Kidney (tissue), 14 donors: ENCODE data around the gene PLA2G4A. TPM values are rescaled to one million over a fixed set of nuclear protein-coding genes. Genes with fewer than 3 reads are reported as not detected.

Source experiments
- DNase-seq, 5 donors: peaks; one replicate each; pipeline ENCODE4 v3.0.0-alpha.2; 2013 to 2020
- FAIRE-seq: peaks from 2 replicates; lab custom pipeline; 2012; peaks lifted over from hg19 to GRCh38; lab: Jason Lieb, UNC
- H3K27ac ChIP-seq, 2 donors: one replicate each; pipeline ENCODE4 v1.7.0; 2013; ENCODE audit warnings: low read depth in 2 of 2, low read length in 2 of 2, inconsistent platforms in 1 of 2
- H3K27me3 ChIP-seq: one replicate; pipeline ENCODE4 v1.7.1; 2013; ENCODE audit warnings: low read length, inconsistent platforms; ENCODE audit not compliant: control insufficient read depth, insufficient read depth
- H3K36me3 ChIP-seq, 3 donors: one replicate each; pipeline versions ENCODE4 v1.7.0 to v1.7.1; 2013; ENCODE audit warnings: low read length in 3 of 3, control low read depth in 1 of 3, inconsistent platforms in 1 of 3; ENCODE audit not compliant: insufficient read depth in 3 of 3, control insufficient read depth in 2 of 3
- H3K4me1 ChIP-seq, 3 donors: one replicate each; pipeline versions ENCODE4 v1.7.0 to v1.7.1; 2013; ENCODE audit warnings: low read length in 3 of 3, inconsistent platforms in 1 of 3, low read depth in 1 of 3; ENCODE audit not compliant: control insufficient read depth in 2 of 3, insufficient read depth in 2 of 3
- H3K4me3 ChIP-seq, 3 donors: one replicate each; pipeline versions ENCODE4 v1.7.0 to v1.8.1; 2013; ENCODE audit warnings: low read length in 3 of 3, control low read depth in 1 of 3, inconsistent platforms in 1 of 3
- H3K9ac ChIP-seq, 3 donors: one replicate each; pipeline versions ENCODE4 v1.7.0 to v1.7.1; 2013; ENCODE audit warnings: low read length in 3 of 3, control low read depth in 1 of 3, inconsistent platforms in 1 of 3
- H3K9me3 ChIP-seq, 3 donors: one replicate each; pipeline versions ENCODE4 v1.7.0 to v1.7.1; 2013; ENCODE audit warnings: low read length in 3 of 3, control low read depth in 1 of 3, inconsistent platforms in 1 of 3; ENCODE audit not compliant: control insufficient read depth in 2 of 3, insufficient read depth in 1 of 3
- intact Hi-C: fragments of 100-400 bp; cut with DNase I; formaldehyde crosslinking; loops from one replicate; pipeline ENCODE4 v1.11.1; 2022
- polyA plus RNA-seq: library from polyadenylated mRNA; stranded (reverse); fragments of 350-450 nt; fragmentation: Illumina TruSeq; extraction: RNeasy Lipid Tissue Mini Kit (QIAGEN cat#74804); gene quantifications from one replicate; pipeline ENCODE4 v1.2.3, GENCODE V29; 2014; ENCODE audit warnings: low read depth, low replicate concordance; ENCODE audit not compliant: insufficient read depth
- total RNA-seq: library from RNA; stranded (reverse); fragmentation: NEBNext Ultra II Directional; extraction: Animal tissue kit (Norgen Biotek cat#: 25700); gene quantifications from one replicate; pipeline ENCODE4 v1.2.1, GENCODE V29; 2021
- TF ChIP-seq, protein P1 (sequence below): IDR thresholded peaks from 3 replicates; pipeline ENCODE4 v1.5.1; 2012; ENCODE audit warnings: mild to moderate bottlenecking, moderate library complexity, borderline replicate concordance; ENCODE audit not compliant: insufficient read depth; ENCODE audit errors: extremely low read depth
- donor health status: control.
- donor health status: control.
- donor health status: control.
- donor health status: control.
- donor health status: control.
- donor health status: DM: yes; HTN: yes; CAD: no.
- donor health status: Normal renal cell carcinoma (clear cell type).

The PLA2G4A gene
- total and polyA plus RNA-seq, 2 donors from 2014 or later = 3.4 to 8.4 TPM

DNA sequence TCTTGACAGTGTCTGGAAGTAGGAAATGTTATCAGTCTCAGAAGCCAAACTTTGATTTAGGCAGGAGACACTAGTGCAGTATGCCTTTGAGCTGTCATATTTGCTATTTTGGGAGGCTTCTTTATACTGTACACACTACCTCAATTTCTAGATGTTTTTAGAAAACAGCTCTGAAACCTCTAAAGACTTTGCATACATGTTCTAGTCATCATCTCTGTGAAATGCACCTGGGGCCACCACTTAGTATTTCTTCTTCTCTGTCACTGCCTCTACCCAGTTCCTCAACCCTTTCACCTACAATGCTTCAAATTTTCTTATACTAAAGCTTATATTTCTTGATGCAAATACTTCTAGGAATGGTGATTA, 29.1 kb upstream of the PLA2G4A start:
- intact Hi-C loops = no loop called here
- no peak overlapping the region for H3K9ac ChIP-seq
- FAIRE-seq (no peak), DNase-seq (no peak)
- H3K36me3 ChIP-seq = no peaks in the 10 kb centered on the region
- H3K27me3 ChIP-seq = no peaks in the 10 kb centered on the region
- no peak overlapping the region for H3K4me3 ChIP-seq
- no peak overlapping the region for H3K27ac ChIP-seq
- H3K4me1 ChIP-seq = no peaks in the 10 kb centered on the region
- no peaks in the 10 kb centered on the region for H3K9me3 ChIP-seq
- TF ChIP-seq, protein P1, sequence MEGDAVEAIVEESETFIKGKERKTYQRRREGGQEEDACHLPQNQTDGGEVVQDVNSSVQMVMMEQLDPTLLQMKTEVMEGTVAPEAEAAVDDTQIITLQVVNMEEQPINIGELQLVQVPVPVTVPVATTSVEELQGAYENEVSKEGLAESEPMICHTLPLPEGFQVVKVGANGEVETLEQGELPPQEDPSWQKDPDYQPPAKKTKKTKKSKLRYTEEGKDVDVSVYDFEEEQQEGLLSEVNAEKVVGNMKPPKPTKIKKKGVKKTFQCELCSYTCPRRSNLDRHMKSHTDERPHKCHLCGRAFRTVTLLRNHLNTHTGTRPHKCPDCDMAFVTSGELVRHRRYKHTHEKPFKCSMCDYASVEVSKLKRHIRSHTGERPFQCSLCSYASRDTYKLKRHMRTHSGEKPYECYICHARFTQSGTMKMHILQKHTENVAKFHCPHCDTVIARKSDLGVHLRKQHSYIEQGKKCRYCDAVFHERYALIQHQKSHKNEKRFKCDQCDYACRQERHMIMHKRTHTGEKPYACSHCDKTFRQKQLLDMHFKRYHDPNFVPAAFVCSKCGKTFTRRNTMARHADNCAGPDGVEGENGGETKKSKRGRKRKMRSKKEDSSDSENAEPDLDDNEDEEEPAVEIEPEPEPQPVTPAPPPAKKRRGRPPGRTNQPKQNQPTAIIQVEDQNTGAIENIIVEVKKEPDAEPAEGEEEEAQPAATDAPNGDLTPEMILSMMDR = no peak

DNA sequence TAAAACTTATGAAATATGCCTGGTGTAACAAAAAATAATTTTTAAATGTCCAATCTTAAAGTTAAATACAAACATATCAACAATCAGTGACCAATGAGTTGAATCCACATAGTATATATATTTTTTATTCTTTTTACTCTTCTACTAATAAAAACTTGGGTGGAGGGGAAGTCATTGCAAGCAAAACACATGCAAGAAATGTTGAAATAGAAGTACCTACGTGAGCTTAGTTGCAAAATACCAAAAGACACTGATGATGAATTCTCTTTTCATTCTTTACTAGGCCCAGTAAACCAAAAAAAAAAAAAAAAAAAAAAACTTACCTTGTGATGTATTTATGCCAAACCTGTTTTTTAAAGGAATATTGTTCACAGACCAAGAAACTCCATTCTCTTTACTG, 26.4 kb upstream of the PLA2G4A start:
- TF ChIP-seq, protein P1 = no peak
- Histone ChIP-seq H3K4me3 (no peak overlapping the region), H3K27ac (no peak overlapping the region), H3K9ac (no peak overlapping the region), H3K36me3 (no peaks in the 10 kb centered on the region), H3K27me3 (no peaks in the 10 kb centered on the region), H3K9me3 (no peaks in the 10 kb centered on the region), H3K4me1 (no peaks in the 10 kb centered on the region)
- intact Hi-C loops = no loop called here
- FAIRE-seq (no peak), DNase-seq (no peak)

- no peaks in the 10 kb centered on the region for H3K4me1 ChIP-seq
- no peak overlapping the region for H3K4me3 ChIP-seq
- no peak overlapping the region for H3K27ac ChIP-seq
- FAIRE-seq (no peak), DNase-seq (no peak)
- H3K27me3 ChIP-seq = no peaks in the 10 kb centered on the region
- H3K9me3 ChIP-seq = no peaks in the 10 kb centered on the region
- H3K36me3 ChIP-seq = no peaks in the 10 kb centered on the region
- intact Hi-C loops = no loop called here
- TF ChIP-seq, protein P1 = no peak
- H3K9ac ChIP-seq = no peak overlapping the region
These were observed 24.1 kb upstream of the PLA2G4A start for GRCh38 chr1:186804679-186805078.

GRCh38 chr1:186806477-186806876, 22.3 kb upstream of the PLA2G4A start:
- intact Hi-C loops = no loop called here
- H3K27me3 ChIP-seq = no peaks in the 10 kb centered on the region
- TF ChIP-seq, protein P1 = no peak
- H3K36me3 ChIP-seq = no peaks in the 10 kb centered on the region
- FAIRE-seq (no peak), DNase-seq (peak in 1 of 5 donors; percentile 7)
- H3K9me3 ChIP-seq = no peaks in the 10 kb centered on the region
- no peak overlapping the region for H3K27ac ChIP-seq
- H3K4me3 ChIP-seq = no peak overlapping the region
- H3K4me1 ChIP-seq = no peaks in the 10 kb centered on the region
- H3K9ac ChIP-seq = no peak overlapping the region
